Islet of Langerhans (tissue), 1 donor: ENCODE measurements around the gene ILK.

Experiments used
- FAIRE-seq: peaks from one replicate; lab custom pipeline; 2011; peaks lifted over from hg19 to GRCh38; lab: Jason Lieb, UNC

Gene ILK

DNA sequence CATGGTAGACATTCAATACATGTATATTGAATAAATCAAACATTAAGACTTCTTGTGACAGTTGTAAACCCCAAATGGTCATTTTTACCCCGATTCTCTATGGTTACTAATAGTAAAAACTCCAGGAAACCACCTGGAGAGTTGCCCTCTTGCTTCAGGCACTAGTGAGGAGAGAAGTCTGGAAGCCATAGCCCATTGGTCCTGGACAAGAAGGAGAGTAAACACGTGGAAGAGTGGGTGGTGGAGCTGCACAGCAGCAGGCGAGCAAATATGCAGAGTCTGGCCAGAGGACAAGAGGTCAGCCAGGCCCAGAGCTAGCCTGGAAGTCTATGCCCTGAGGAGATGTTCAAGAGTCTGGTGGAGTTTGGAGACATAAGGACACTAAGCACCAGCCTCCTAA, 34.3 kb downstream of the ILK start:
- no peak for FAIRE-seq

DNA sequence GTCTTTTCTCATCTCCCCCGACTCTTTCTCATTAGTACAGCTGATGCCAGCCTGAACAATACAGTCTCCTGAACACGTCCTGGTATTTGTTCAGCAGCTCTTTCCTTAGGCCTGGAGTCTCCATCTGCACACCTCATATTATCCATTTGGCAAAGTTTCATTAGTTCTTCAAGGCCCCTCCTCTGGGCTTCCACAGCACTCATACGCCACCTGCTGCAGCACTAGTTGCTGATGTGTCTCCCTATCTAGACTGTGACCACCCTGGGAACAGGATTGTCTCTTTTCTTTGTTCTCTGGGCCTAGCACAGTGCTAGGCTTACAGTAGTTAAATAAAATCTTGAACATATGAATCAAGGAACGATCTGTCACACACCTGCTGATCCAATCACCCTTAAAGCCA, 34.9 kb downstream of the ILK start:
- no peak for FAIRE-seq

DNA sequence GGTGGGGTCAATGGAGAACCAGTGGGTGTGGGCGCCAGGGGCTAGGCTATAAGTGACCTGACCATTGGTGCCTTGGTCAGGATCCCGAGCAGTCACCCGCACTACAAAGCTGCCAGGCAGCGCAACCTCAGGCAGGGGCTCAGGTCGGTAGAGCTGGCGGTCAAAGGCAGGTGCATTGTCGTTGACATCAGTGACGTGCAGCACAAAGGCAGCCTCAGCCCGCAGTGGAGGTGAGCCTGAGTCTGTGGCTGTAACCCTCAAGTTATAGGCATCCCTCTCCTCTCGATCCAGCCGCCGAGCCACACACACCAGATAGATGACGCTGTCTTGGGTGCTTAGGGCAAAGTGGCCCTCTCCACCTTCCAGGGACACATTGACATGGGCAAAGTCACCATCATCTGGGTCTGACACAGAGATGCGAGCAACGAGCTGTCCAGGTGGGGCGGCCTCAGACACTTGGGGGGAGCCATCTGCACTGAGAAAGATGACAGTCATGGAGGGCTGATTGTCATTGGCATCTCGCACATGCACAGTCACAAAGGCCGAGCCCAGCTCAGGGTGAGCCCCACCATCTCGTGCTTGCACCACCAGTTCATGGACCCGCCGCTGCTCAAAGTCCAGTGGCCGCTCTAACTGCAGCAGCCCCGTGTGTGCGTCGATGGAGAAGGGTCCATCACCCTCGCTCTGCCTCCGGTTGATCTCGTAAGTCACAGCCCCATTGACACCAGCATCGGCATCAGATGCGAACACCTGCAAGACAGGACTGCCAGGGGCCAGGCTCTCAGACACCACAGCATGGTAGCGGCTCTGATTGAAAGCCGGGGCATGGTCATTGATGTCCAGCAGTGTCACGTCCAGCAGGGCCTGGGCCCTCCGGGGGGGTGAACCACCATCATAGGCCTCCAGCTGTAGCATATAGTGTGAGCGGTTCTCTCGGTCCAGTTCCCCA, 36.7 kb downstream of the ILK start:
- FAIRE-seq: no peak

DNA sequence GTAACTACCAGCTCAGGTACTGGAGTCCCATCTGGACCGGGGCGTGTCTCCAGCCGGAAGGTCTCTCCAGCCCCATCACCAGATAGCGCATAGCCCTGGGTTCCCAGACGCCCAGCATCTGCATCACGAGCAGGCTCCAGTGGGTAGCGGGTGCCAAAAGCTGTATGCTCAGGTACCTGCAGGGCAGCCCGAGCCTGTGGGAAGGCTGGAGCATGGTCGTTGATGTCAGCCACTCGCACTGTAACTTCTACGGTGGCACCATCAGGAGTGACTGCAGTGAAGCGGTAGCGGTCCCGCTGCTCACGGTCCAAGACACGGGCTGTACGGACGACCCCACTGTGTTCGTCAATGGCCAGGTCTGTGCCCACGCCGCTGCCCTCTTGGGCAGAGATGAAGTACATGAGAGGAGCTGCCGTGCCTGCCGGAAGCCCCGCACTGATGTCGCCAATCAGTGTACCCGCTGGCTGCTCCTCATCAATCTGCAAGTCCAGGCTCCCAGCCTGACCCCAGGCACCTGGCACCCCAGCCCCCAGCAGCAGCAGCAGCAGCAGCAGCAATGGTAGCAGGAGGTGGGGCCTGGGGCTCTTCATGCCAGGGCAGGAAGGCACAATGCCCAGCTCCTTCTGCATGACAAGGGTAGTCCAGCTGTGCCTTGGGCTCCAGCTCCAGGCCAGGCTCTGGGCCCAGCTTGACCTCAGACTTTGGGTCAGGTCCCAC, 37.6 kb downstream of the ILK start:
- FAIRE-seq: no peak

DNA sequence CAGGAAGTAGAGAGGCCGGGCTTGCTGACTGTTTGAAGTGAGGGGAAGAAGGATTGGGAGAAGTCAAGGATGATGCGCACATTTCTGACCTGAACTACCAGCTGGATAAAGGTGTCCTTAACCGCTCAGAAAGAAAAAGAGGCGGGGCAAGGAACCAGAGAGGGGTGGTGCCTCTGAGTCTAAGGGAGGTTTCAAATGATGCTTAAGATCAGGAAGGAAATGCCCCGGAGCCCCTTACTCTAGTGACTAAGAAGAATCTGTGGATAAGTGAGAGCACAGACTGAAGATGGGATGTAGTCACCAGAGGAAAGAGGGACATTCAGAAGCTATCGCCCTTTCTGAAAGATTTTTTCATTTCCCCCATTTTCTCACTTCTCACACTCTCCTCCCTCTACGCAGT, 39.4 kb downstream of the ILK start:
- no peak for FAIRE-seq

DNA sequence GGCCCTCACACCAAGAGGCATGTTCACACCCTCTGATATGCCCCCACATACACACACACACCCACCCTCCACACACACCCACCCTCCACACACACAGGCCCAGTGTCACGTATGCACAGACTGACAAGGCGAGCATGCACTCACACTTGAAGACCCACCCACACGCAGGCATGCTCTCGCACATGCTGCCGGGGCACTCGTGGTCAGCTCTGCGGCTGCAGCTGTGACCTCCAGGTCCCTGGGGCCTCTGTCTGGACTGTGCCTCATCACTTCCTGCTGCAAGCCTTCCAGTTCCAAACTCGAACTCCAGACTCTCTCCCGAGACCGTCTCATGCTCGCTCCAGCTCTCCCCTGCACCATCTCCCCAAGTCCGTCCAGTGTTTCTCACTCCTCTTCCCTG, 42.5 kb downstream of the ILK start:
- no peak for FAIRE-seq

DNA sequence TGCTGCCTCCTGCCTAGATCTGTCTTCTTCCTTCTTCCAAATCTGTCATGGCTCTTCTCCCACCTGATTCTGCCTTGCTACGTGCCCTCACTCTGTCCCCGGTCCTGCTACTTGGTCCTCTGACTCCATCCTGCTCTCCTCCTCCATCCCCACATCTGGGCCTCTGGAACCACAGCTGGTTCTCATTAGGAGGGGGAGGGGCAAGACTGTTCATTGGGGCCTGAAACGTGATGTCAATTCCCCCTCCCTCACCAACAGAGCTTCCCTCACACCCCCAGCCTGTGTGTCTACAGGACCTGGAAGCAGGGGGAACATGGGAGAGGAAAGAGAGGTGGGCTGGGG, 43.0 kb downstream of the ILK start:
- FAIRE-seq: no peak

DNA sequence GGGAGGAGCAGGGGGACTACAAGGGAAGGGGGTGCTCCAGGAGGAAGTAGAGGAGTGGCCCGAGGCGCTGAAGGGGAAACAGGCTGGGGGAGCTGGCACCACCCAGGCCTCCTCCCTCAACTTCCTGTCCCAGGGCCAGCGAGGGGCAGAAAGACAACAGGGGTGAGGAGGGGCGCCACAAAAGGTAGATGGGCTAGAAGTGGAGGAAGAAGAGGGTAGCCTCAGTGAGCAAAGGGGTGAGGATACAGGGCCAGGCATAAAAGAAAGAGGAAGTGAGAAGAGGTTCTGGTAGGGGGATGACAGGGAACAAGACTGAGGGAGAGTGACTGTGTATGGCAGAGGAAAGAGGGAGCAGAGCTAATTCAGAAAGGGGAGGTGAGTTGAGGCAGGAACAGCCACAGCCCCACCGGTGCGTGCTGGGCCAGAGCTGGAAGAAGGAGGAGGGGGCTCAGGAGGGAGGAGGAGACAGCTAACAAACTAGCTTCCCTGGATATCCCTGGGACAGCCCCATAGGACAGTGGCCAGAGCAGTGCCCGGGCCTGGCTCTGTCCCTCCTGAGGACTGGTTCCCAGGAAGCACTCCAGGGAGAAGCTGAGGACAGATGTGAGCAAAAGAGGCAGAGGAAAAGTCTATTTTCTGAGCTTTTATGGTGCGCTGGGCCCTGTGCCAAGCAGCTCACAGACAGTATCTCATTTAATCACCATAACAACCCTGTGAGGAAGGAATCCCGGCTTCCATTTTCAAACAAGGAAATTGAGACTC, 43.5 kb downstream of the ILK start:
- no peak for FAIRE-seq

DNA sequence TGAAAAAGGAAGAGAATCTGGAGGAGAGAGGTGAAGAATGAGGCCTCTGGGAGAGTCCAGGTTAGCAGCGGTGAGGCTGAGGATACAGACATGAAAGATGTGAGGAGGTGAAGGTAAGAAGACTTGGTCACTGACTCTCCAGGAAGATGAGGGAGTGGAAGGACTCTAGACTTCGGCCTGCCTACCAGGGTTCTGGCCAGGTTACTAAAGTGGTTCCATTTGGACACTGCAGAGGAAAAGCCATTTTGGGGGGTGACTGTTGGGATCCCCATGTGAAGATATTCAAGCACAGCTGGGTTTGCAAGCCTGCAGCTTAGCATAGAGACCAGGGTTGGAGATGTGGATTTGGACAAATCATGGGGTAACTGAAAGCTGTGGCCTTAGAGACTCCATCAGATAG, 44.3 kb downstream of the ILK start:
- no peak for FAIRE-seq

DNA sequence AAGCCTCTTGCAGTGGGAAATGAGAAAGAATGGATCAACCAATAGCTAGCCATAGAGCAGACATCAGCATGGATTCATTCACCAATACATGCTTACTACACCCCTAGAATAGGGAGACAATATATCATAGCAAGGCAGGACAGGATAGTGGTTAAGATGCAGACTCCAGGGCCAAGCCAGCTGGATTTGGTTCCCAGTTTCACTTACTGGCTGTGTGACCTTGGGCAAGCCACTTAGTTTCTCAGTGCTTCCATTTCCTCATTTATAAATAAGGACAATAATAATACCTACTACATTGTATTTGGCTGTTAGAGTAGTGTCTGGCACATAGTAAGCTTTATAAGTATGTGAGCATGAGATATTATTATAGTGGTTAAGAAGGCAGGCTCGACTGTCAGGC, 44.9 kb downstream of the ILK start:
- no peak for FAIRE-seq

DNA sequence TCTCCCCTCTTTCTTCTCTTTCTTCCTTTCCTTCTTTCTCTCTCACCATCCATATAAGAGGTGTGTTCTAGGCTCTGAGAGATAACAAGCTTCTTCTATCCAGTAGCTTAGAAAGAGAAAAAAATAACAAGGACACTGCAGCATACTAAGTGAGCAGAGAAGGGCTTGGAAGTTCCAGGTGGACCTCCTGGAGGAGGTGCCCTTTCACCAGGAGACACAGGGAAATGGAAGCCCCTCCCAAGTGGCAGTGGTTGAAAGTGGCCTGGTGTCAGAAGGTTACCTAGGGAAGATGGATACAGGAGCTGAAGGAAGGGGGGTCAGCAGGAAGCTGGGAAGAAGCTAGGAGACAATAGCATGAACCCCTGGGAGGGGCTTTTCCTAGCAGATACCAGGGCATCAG, 46.5 kb downstream of the ILK start:
- FAIRE-seq: no peak

DNA sequence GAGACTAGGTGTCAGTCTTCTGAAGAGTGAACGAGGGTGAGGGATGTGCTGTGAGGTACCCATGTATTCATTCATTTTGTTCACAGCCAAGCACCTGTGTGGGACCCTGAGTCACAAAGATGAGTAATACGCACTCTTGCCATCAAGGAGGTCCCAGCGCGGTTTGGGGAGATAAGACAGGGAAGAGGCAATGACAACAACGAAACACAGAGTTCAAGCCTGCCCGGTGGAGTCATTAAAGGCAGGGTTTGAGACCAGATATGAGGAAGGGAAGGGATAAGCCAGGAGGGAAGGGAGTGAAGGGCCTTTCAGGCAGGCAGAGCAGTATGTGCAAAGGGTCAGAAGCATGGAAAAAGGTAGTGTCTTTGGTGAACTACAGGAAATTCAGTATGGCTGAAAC, 47.4 kb downstream of the ILK start:
- no peak for FAIRE-seq

DNA sequence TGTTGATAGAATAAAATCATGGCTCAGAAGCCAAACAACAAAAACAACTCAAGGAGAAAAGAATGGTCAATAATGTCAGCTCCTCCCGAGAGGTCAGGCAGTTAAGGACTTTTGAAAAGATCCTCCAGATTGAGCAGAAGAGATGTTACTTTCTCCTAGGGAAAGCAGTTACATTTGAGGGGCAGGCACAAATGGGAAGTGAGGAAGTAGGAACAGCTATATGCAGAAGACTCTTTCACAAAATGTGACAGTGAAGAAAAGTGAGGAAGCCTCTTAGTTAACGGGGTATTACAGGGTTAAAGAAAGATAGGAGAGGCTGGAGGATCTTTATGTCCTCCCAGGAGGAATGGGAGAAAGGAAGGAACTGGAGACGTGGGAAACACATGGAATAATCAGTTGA, 48.6 kb downstream of the ILK start:
- no peak for FAIRE-seq

DNA sequence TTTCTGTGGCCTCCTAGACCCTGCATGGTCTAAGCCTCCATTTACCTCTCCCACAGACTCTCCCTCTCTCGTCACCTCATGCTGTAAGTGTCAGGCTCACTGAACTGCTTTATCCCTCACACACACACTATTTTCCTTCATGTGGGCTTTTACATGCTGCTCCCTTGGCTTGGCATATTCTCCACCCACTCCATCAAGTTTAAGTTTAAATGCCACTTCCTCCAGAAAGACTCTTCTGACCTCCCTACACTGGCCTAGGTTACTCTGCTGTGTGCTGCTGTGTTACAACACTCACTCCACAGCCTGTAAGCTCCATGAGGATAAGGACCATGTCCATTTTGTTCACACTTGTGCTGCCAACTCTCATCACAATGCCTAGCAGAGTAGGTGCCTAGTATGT, 49.5 kb downstream of the ILK start:
- no peak for FAIRE-seq

DNA sequence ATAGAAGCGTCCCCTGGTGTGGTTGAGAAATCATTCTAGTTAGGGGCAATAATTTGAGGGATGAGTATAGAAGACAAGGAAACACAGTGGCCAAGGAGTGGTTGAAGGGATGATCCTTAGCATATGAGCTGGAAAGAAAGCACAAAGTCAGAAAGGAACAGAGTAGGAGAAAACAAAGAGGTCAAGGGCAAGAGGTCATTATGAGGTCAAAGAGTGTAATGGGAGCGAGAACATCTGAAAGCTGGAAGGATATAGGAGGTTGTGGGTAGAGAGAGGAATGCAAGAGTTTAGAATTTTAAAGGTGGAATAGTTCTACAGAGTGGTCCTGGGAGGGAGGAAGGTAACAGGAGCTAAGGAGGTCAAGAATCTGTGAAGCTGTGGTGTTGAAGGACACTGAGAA, 50.1 kb downstream of the ILK start:
- no peak for FAIRE-seq

DNA sequence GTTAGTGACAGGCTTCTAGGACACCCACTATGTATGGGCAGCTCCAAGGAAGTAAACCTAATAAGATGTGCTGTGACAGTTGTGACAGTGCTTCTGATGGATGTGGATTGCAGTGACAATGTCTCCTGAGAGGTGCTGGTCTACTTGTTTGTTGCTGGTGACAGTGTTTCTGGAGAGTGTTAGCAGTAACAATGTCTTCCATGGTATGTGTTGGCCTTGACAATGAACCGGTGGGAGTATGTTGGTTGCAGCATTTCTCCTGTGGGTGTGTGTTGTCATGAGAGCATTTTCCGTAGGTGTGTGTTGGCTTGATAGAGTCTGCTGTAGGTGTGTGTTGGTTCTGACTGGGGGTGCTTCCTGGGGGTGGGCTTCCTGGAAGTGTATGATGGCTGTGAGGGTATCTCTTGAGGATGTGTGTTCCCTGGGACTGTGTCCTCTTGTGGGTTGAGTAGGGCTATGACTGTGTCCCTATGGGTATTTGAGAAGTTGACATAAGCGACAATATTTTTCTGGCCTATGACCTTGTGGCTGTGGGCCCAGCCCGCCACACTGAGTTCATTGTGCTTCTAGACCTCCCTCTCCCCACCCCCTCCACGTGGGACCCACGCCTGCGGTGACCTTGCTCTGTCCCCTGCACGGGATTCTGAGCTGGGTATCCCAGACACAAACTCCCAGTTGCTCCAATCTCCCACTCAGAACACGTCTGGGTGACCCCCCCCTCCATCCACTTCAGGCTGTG, 50.9 kb downstream of the ILK start:
- FAIRE-seq: no peak

DNA sequence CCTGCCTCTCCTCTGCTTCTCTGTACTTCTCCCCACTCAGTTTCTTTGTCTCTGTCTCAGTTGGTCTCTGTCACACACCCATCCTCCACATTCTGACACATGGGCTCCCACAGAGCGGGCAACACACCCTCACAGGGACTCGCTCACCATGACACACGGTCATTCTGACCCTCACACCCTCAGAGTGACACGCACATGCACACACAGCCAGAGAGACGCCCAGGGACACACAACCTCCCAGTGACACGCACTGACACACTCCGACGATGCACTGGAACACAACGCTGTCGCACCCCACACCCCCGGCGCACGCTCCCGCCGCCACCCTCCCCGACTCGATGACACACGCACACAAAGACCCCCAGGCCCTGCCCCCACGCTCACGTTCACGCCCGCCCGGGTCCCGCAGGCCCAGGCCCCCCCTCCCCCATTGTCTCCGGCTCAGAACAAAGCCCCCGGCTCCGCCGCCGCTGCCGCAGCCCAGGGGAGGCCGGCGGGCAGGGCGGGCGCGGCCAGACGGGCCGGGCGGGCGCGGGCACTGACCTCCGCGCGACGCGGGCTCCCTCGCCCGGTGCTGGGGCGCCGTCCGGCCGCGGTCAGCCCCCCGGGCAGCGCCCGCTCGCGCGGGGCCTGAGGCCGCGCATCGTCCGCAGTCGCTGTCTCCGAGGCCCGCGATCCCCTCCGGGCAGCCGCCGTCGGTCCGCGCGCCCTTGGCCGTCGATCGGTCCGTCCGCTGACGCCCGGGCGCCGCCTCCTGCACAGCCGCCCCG, 51.6 kb downstream of the ILK start:
- FAIRE-seq: no peak

DNA sequence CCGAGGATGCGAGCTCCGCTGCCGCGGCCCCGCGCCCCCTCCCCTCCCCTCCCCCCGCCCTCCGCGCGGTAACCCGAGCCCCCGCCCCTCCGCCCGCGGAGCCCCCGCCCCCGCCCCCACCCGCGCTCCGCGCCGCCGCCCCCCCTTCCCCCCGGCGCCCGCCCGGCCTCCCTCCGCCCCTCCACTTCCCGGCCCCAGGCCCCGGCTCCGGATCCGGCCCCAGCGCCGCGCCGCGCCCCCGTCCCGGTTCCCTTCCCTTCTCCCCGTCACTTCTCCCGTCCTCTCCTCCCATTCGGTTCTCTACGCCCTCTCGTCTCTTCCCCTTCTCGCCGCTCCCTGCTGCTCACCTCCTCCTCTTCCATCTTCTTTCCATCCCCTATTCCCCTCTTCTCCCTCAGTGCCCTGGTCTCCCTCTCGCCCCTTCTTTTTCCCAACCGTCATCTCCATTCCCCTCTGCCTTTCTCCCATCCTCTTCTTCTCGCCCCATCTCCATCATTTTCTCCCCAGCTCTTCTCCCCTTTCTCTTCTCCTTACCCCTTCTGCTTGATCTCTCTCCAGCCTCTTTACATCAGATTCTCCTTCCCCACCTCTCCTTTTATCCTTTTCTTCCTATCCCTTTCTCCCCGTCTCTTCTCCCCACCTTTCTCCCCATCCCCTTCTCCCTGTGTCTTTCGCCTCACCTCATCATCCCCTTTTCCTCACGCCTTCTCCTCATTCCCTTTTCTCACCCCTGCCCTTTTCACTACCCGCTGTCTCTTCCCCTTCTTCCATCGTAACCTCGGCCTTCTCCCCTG, 52.4 kb downstream of the ILK start, which contains the start of gene DCHS1:
TSS of gene DCHS1 (minus strand) at position 20 of the 794 bp plus-strand sequence. CDS start 14,196 bp downstream, outside the sequence.
- no peak for FAIRE-seq

DNA sequence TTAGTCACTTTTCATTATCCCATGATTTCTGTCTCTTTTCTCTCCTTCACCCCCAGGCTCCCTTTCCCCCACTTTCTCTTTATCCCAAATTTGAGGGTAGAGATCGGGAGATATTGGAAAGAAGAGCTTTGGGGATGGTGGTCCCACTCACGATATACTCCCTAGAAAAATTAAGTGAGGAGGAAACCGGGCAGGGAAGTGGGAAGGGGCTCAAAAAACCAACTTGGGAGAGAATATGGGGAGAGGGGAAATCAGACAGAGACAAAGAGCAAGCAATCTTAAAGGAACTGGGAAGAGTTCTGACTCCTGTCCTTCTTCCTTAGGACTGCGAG, 53.0 kb downstream of the ILK start:
- FAIRE-seq: no peak

DNA sequence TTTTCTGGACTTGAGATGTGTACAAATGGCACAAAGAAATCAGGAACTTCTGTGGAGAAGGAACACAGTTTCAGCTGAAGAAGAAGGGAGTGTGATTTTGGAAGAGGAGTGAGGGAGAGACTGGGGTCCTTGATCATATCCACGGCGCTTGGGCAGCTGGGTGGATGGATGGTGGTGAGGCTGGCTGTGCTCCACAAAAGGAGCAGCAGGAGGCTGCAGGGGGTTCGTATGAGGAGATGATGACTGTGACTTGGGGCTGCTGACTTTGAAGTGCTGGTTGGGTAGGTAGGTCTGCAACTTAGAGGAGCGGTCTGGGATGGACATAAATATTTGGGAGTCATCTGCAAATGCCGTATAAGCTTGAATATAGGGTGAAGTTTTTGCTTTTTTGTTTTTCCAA, 53.4 kb downstream of the ILK start:
- FAIRE-seq: no peak

DNA sequence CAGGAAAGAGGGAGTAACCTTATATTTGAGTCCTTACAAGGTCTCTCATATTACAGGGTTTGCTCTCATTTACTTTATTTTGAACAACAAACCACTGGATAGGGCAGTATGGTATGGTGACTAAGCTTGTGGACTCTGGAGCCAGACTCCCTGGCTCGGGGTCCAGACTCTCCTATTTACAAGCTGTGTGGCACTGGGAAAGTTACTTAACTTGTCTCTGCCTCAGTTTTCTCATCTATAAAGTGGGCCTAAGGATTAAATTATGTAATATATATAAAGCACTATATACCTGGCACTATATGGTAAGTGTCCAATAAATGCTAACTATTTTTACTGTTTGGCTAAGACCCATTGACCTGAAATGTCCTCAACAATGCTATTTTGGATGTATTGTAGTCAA, 53.8 kb downstream of the ILK start:
- FAIRE-seq: no peak
